HL-60 (cell line): ENCODE data around the gene GAL3ST2.

ENCODE experiments used
- DNase-seq, 2 experiments: peaks; one replicate each; pipeline ENCODE4 v3.0.0-alpha.2; 2010 to 2020; ENCODE audit warnings: low read depth in 1 of 2, low spot score in 1 of 2
- H3K27ac ChIP-seq: fragments of 250-450 bp; sonication (Bioruptor Pico); replicated peaks from 2 replicates; pipeline ENCODE4 v1.5.1; 2020; ENCODE audit warnings: mild to moderate bottlenecking, moderate library complexity
- H3K27me3 ChIP-seq: fragments of 250-450 bp; sonication (Bioruptor Pico); 2 replicates; pipeline ENCODE4 v1.5.1; 2021; ENCODE audit warnings: mild to moderate bottlenecking, moderate library complexity; ENCODE audit not compliant: insufficient read depth, poor library complexity, severe bottlenecking
- H3K4me3 ChIP-seq: replicated peaks from 2 replicates; pipeline ENCODE4 v1.5.1; 2011; ENCODE audit warnings: mild to moderate bottlenecking, control low read depth, low read length; ENCODE audit not compliant: insufficient read depth
- CTCF ChIP-seq: IDR thresholded peaks from one replicate; pipeline ENCODE4 v1.5.1; 2011; ENCODE audit warnings: low read length, control low read depth, inconsistent platforms; ENCODE audit not compliant: insufficient read depth
- POLR2AphosphoS5 ChIP-seq: IDR thresholded peaks from 2 replicates; pipeline ENCODE4 v1.6.1; 2012; ENCODE audit warnings: low read depth

GAL3ST2 gene

GRCh38 chr2:241852981-241853631, 76.5 kb downstream of the GAL3ST2 start:
- Histone ChIP-seq H3K27ac (no peak overlapping the region), H3K4me3 (no peak overlapping the region), H3K27me3 (no peaks in the 10 kb centered on the region)
- no peak for DNase-seq
- TF ChIP-seq POLR2AphosphoS5 = no peak
- no peak for TF ChIP-seq CTCF
